COR-L47 (cell line): Measurements from ENCODE around the gene DRD2.

Experiments used
- DNase-seq: peaks from one replicate; lab custom pipeline; 2025; lab: John Stamatoyannopoulos, UW

Gene DRD2

GRCh38 chr11:113484223-113484622, 9.0 kb upstream of the DRD2 start:
- DNase-seq, result no peak

GRCh38 chr11:113481672-113482071, 6.5 kb upstream of the DRD2 start:
- DNase-seq, result no peak

GRCh38 chr11:113481226-113481625, 6.0 kb upstream of the DRD2 start:
- no peak for DNase-seq

GRCh38 chr11:113477321-113477720, 2.1 kb upstream of the DRD2 start:
- DNase-seq, result peak; percentile 73

GRCh38 chr11:113476553-113476952, 1.4 kb upstream of the DRD2 start:
- DNase-seq, result no peak

- DNase-seq, result no peak
Observed at GRCh38 chr11:113474362-113475159, 637 bp downstream of the DRD2 start.

- DNase-seq, result no peak
Observed at GRCh38 chr11:113473983-113474361, 1.2 kb downstream of the DRD2 start.

GRCh38 chr11:113472471-113472870, 2.7 kb downstream of the DRD2 start:
- DNase-seq, result no peak

GRCh38 chr11:113470233-113470632, 5.0 kb downstream of the DRD2 start:
- peak; percentile 17 for DNase-seq

- no peak for DNase-seq
Observed at GRCh38 chr11:113468726-113469345, 6.4 kb downstream of the DRD2 start.

GRCh38 chr11:113467545-113467944, 7.7 kb downstream of the DRD2 start:
- DNase-seq, result no peak

- no peak for DNase-seq
Observed at GRCh38 chr11:113465786-113466185, 9.4 kb downstream of the DRD2 start.

- DNase-seq, result no peak
Observed at GRCh38 chr11:113464416-113464815, 10.8 kb downstream of the DRD2 start.

GRCh38 chr11:113462830-113463229, 12.4 kb downstream of the DRD2 start:
- no peak for DNase-seq

- DNase-seq, result no peak
Observed at GRCh38 chr11:113461639-113462038, 13.6 kb downstream of the DRD2 start.

GRCh38 chr11:113460469-113460868, 14.7 kb downstream of the DRD2 start:
- DNase-seq, result no peak

- no peak for DNase-seq
Observed at GRCh38 chr11:113458189-113458588, 17.0 kb downstream of the DRD2 start.

GRCh38 chr11:113457784-113458183, 17.4 kb downstream of the DRD2 start:
- peak; percentile 88 for DNase-seq

GRCh38 chr11:113454455-113454854, 20.7 kb downstream of the DRD2 start:
- no peak for DNase-seq

GRCh38 chr11:113449743-113450142, 25.5 kb downstream of the DRD2 start:
- no peak for DNase-seq

- no peak for DNase-seq
Observed at GRCh38 chr11:113448316-113448677, 26.9 kb downstream of the DRD2 start.

GRCh38 chr11:113447621-113448315, 27.4 kb downstream of the DRD2 start:
- DNase-seq, result no peak

GRCh38 chr11:113446938-113447337, 28.3 kb downstream of the DRD2 start:
- no peak for DNase-seq
